Breast epithelium (tissue), 3 donors: ENCODE data around the gene RAB7A.

Source experiments
- CTCF ChIP-seq, 3 donors: fragments of 450-650 bp; IDR thresholded peaks; one replicate each; pipeline ENCODE4 v1.5.1; 2016 to 2017; ENCODE audit warnings: antibody characterized with exemption in 3 of 3, mild to moderate bottlenecking in 3 of 3, moderate library complexity in 3 of 3
- POLR2A ChIP-seq: fragments of 450-650 bp; IDR thresholded peaks from one replicate; pipeline ENCODE4 v1.6.1; 2016; ENCODE audit warnings: antibody characterized with exemption, mild to moderate bottlenecking, moderate library complexity

- TF ChIP-seq POLR2A (no peak), CTCF (IDR thresholded peaks at IDR 0.05) (no peak)
These were observed 127.8 kb downstream of the RAB7A start for GRCh38 chr3:128853826-128854225.
